Glutamatergic neuron (in vitro differentiated cells): Measurements from ENCODE around the gene GLG1. TPM values are rescaled to one million over a fixed set of nuclear protein-coding genes. Genes with fewer than 3 reads are reported as not detected.
"Not testable (repeated sequence)": the region's sequence is repeated elsewhere in the genome, so short reads cannot be mapped to it uniquely, and the experiment has no call there.

Experiments
- DNase-seq: peaks from one replicate; pipeline ENCODE4 v3.0.0; 2022
- H3K27ac Mint-ChIP-seq: one replicate; pipeline ENCODE4 v1.8.0; 2020; ENCODE audit warnings: mild to moderate bottlenecking, mixed read lengths, inconsistent platforms; ENCODE audit not compliant: unreplicated experiment
- H3K27me3 Mint-ChIP-seq: one replicate; pipeline ENCODE4 v1.8.0; 2020; ENCODE audit warnings: mild to moderate bottlenecking, moderate library complexity, mixed read lengths, inconsistent platforms; ENCODE audit not compliant: unreplicated experiment
- H3K36me3 Mint-ChIP-seq: one replicate; pipeline ENCODE4 v1.8.0; 2020; ENCODE audit warnings: mild to moderate bottlenecking, mixed read lengths, inconsistent platforms; ENCODE audit not compliant: unreplicated experiment
- H3K4me1 Mint-ChIP-seq: one replicate; pipeline ENCODE4 v1.8.0; 2020; ENCODE audit warnings: mild to moderate bottlenecking, low read depth, mixed read lengths, inconsistent platforms; ENCODE audit not compliant: unreplicated experiment
- H3K4me3 Mint-ChIP-seq: one replicate; pipeline ENCODE4 v1.8.0; 2020; ENCODE audit warnings: mild to moderate bottlenecking, mixed read lengths, inconsistent platforms; ENCODE audit not compliant: unreplicated experiment
- H3K9me3 Mint-ChIP-seq: one replicate; pipeline ENCODE4 v1.8.0; 2020; ENCODE audit warnings: mild to moderate bottlenecking, moderate library complexity, mixed read lengths, inconsistent platforms; ENCODE audit not compliant: unreplicated experiment
- CTCF ChIP-seq: fragments of 200-600 bp; sonication (generic); IDR thresholded peaks from one replicate; pipeline ENCODE4 v1.5.0; 2021; ENCODE audit not compliant: partially characterized antibody, unreplicated experiment
- total RNA-seq: library from RNA; stranded (reverse); fragmentation: NEBNext Ultra II Directional; extraction: Animal tissue kit (Norgen Biotek cat#: 25700); gene quantifications from one replicate; pipeline ENCODE4 v1.2.1, GENCODE V29; 2021; ENCODE audit not compliant: unreplicated experiment

The GLG1 gene
- total RNA-seq, 1 donor from 2014 or later = 143 TPM

DNA sequence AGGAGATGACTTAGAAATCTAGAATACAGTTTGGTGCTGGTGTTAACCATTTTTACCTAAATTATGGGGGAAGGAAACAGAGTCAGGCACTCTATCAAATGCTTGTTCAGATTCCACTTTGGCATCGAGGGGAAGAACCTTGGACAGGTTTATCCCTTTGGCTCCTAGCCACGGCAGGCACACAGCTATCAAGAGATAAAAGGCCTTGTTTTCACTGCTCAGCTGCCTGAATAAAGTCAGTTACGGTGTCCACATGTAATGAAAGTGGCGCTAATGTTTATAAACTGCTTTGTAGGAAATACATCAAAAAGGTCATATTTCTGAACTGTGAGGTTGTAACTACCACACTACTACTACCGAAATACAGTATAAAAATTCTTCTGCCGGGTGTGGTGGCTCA lies 66.3 kb downstream of the GLG1 start:
- not testable (repeated sequence) for H3K36me3 Mint-ChIP-seq, H3K27ac Mint-ChIP-seq, H3K4me3 Mint-ChIP-seq, DNase-seq, H3K9me3 Mint-ChIP-seq, H3K27me3 Mint-ChIP-seq, H3K4me1 Mint-ChIP-seq

DNA sequence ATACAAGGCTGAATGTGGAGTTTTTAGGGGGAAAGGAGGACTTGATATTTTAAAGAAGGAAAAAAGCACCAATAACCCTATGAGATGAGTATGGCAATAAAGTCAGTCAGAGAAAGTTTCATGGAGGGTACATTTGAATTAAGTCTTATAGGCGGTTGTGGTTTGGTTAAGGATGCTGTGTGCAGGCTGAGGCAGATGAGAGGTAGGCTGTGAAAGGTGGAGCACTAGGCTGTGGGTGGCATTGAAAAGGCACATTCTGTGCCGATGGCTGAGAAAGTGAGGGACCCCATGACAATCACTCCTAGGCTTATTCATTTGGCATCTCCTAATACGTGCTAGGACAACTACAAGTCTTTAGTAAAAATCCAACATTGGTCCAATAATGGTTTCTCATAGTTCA lies 68.1 kb downstream of the GLG1 start:
- H3K27ac Mint-ChIP-seq, H3K27me3 Mint-ChIP-seq, H3K9me3 Mint-ChIP-seq, DNase-seq, H3K4me3 Mint-ChIP-seq, H3K36me3 Mint-ChIP-seq, H3K4me1 Mint-ChIP-seq: not testable (repeated sequence)

- not testable (repeated sequence) for H3K9me3 Mint-ChIP-seq, H3K4me3 Mint-ChIP-seq, H3K27me3 Mint-ChIP-seq, DNase-seq, H3K27ac Mint-ChIP-seq, H3K4me1 Mint-ChIP-seq, H3K36me3 Mint-ChIP-seq
These were observed 69.2 kb downstream of the GLG1 start for GRCh38 chr16:74537746-74538145.

- DNase-seq, H3K4me1 Mint-ChIP-seq, H3K4me3 Mint-ChIP-seq, H3K27me3 Mint-ChIP-seq, H3K36me3 Mint-ChIP-seq, H3K27ac Mint-ChIP-seq, H3K9me3 Mint-ChIP-seq: not testable (repeated sequence)
These were observed 72.3 kb downstream of the GLG1 start for GRCh38 chr16:74534650-74535049.

DNA sequence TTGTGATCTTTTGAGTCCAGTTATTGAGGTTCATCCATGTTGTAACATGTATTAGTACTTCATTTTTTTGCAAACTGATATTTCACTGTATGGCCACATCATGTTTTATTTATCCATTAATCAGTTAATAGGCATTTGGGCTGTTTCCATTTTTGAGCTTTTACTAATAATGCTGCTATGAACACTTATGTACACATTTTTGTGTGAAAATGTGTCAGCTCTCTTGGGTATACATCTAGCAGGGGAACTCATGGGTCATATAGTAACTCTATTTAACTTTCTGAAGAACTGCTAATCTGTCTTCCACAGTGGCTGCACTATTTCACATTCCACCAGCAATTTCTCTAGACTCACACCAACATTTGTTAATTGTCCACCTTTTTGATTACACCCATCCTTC lies 82.0 kb downstream of the GLG1 start:
- Mint-ChIP-seq H3K27ac (peak overlapping the region; percentile 8), H3K4me1 (peaks cover 10% of the 10 kb centered on the region), H3K36me3 (peaks cover 9% of the 10 kb centered on the region), H3K9me3 (no peaks in the 10 kb centered on the region), H3K4me3 (no peak overlapping the region), H3K27me3 (no peaks in the 10 kb centered on the region)
- no peak for TF ChIP-seq CTCF
- DNase-seq = no peak

DNA sequence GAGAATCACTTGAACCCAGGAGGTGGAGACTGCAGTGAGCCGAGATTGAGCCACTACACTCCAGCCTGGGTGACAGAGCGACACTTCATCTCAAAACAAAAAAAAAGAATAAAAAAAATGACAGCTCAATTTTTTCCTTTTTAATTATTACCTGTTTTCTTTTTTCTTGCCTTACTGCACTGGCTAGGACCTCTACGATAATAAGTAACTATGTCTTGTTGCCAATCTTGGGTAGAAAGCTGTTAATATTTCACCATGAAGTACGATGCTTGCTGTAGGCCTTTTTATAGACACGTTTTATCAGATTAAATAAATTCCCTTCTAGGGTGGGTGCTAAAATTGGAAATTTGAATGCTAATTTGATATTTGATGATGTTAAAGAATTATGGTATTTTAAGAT lies 82.8 kb downstream of the GLG1 start:
- TF ChIP-seq CTCF = no peak
- no peak for DNase-seq
- Mint-ChIP-seq H3K27ac (no peak overlapping the region), H3K27me3 (no peaks in the 10 kb centered on the region), H3K36me3 (peaks cover 9% of the 10 kb centered on the region), H3K4me3 (no peak overlapping the region), H3K9me3 (no peaks in the 10 kb centered on the region), H3K4me1 (peaks cover 10% of the 10 kb centered on the region)

- DNase-seq, H3K4me3 Mint-ChIP-seq, H3K9me3 Mint-ChIP-seq, H3K27me3 Mint-ChIP-seq, H3K36me3 Mint-ChIP-seq, H3K27ac Mint-ChIP-seq: not testable (repeated sequence)
- H3K4me1 Mint-ChIP-seq = peaks cover 10% of the 10 kb centered on the region
These were observed 83.2 kb downstream of the GLG1 start for GRCh38 chr16:74523706-74524105.

- H3K4me1 Mint-ChIP-seq = peaks cover 10% of the 10 kb centered on the region
- peak overlapping the region; percentile 53 for H3K27ac Mint-ChIP-seq
- no peak for TF ChIP-seq CTCF
- no peak overlapping the region for H3K4me3 Mint-ChIP-seq
- H3K36me3 Mint-ChIP-seq = peaks cover 9% of the 10 kb centered on the region
- H3K27me3 Mint-ChIP-seq = peaks cover 1% of the 10 kb centered on the region
- no peak for DNase-seq
- H3K9me3 Mint-ChIP-seq = no peaks in the 10 kb centered on the region
These were observed 84.8 kb downstream of the GLG1 start for GRCh38 chr16:74522160-74522559.
